Skeletal muscle satellite cell (primary cell): Measurements from ENCODE around the gene ITPR1.

Source experiments
- H3K27me3 ChIP-seq: 2 replicates; pipeline ENCODE4 v1.7.0; 2013; ENCODE audit warnings: low read length; ENCODE audit not compliant: control insufficient read depth, insufficient read depth
- H3K36me3 ChIP-seq: 2 replicates; pipeline ENCODE4 v1.7.0; 2013; ENCODE audit warnings: mild to moderate bottlenecking, control low read depth, low read length; ENCODE audit not compliant: insufficient read depth
- H3K4me1 ChIP-seq: 2 replicates; pipeline ENCODE4 v1.7.0; 2013; ENCODE audit warnings: low read length; ENCODE audit not compliant: control insufficient read depth, insufficient read depth
- H3K4me2 ChIP-seq: 2 replicates; pipeline ENCODE4 v1.7.0; 2013; ENCODE audit warnings: mild to moderate bottlenecking, low read length
- H3K4me3 ChIP-seq: 2 replicates; pipeline ENCODE4 v1.7.0; 2013; ENCODE audit warnings: low read length
- H3K9ac ChIP-seq: 2 replicates; pipeline ENCODE4 v1.7.0; 2013; ENCODE audit warnings: mild to moderate bottlenecking, low read depth, low read length, moderate library complexity
- H3K9me3 ChIP-seq: replicated peaks from 2 replicates; pipeline ENCODE4 v1.7.0; 2013; ENCODE audit warnings: mild to moderate bottlenecking, control low read depth, low read length

ITPR1 gene

DNA sequence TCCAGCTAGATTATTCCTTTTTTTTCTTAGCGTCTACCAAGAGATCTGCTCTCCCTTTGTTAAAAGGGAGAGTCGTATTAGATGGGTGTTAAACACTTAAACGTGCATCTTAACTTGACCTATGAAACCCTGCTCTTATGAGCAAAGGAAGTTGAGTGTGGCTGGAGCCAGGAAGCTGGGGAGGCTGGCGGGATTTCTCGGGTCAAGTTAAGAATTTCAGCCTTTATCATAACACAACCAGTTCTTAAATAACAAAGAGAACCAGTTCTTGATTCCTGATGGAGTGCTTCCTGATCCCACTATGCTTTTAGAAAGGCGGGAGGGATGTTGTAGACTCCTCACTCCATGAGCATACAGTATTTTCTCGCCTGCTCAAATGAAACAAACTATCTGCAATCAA lies 215.1 kb downstream of the ITPR1 start:
- no peak overlapping the region for H3K4me2 ChIP-seq
- H3K4me1 ChIP-seq = no peaks in the 10 kb centered on the region
- H3K36me3 ChIP-seq = no peaks in the 10 kb centered on the region
- H3K9me3 ChIP-seq = no peaks in the 10 kb centered on the region
- no peaks in the 10 kb centered on the region for H3K27me3 ChIP-seq
- H3K9ac ChIP-seq = no peak overlapping the region
- H3K4me3 ChIP-seq = no peak overlapping the region

GRCh38 chr3:4709341-4709740 lies 216.2 kb downstream of the ITPR1 start:
- H3K9ac ChIP-seq = no peak overlapping the region
- H3K27me3 ChIP-seq = no peaks in the 10 kb centered on the region
- H3K4me1 ChIP-seq = no peaks in the 10 kb centered on the region
- no peaks in the 10 kb centered on the region for H3K9me3 ChIP-seq
- H3K4me3 ChIP-seq = no peak overlapping the region
- H3K36me3 ChIP-seq = no peaks in the 10 kb centered on the region
- H3K4me2 ChIP-seq = no peak overlapping the region

DNA sequence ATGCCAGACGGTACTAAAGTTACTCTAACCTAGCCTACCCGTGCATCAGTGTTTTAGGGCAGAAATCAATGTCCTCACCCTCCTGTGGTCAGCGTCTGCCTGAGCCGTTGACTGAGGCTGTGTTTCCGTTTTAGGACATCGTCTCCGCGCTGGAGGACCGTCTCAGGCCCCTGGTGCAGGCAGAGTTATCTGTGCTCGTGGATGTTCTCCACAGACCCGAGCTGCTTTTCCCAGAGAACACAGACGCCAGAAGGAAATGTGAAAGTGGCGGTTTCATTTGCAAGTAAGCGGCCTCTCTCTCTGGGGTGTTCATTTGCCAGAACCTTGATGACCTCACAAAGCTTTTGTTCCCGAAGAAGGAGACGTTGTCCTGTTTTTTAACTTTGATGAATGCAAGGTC lies 217.0 kb downstream of the ITPR1 start:
- Histone ChIP-seq H3K27me3 (no peaks in the 10 kb centered on the region), H3K9ac (no peak overlapping the region), H3K4me2 (no peak overlapping the region), H3K4me3 (no peak overlapping the region), H3K4me1 (no peaks in the 10 kb centered on the region), H3K9me3 (no peaks in the 10 kb centered on the region), H3K36me3 (no peaks in the 10 kb centered on the region)

DNA sequence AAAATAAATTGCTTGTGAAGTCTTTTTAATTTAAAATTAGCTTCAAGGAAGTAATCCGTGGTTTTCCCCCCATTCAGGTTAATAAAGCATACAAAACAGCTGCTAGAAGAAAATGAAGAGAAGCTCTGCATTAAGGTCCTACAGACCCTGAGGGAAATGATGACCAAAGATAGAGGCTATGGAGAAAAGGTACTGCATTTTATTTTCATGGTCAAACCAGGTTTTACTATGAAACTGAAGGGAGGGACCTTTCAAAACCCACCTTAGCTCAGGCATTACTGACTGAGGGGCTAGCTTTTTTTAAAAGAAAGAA lies 218.5 kb downstream of the ITPR1 start:
- no peaks in the 10 kb centered on the region for H3K36me3 ChIP-seq

GRCh38 chr3:4712109-4712508 lies 219.0 kb downstream of the ITPR1 start:
- Histone ChIP-seq H3K4me2 (no peak overlapping the region), H3K9me3 (no peaks in the 10 kb centered on the region), H3K9ac (no peak overlapping the region), H3K36me3 (no peaks in the 10 kb centered on the region), H3K4me1 (peaks cover 9% of the 10 kb centered on the region), H3K4me3 (no peak overlapping the region), H3K27me3 (no peaks in the 10 kb centered on the region)

More for the DNA sequence above, 218.5 kb downstream of the ITPR1 start:
- H3K4me3 ChIP-seq = no peak overlapping the region
- no peaks in the 10 kb centered on the region for H3K27me3 ChIP-seq
- H3K4me1 ChIP-seq = peaks cover 4% of the 10 kb centered on the region
- H3K4me2 ChIP-seq = no peak overlapping the region
- no peak overlapping the region for H3K9ac ChIP-seq
- no peaks in the 10 kb centered on the region for H3K9me3 ChIP-seq

DNA sequence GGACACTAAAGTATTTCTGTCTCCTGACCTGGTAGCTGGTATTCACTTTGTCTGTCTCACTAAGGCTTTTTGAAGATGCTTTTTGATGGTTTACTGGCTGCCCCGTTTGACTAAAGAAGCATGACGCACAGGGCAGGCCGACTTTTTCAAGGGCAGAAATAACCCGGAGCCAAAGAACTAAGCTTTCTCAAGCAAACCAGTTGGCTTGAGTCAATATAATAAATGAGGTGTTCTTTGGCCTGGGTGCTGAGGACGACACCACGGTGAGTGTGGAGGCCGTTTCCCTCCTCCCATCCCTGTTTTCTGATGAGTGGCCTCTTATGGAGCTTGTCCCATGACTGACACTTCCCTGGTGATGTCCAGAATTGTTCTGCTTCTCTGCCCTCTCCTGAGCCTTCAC lies 220.9 kb downstream of the ITPR1 start:
- Histone ChIP-seq H3K4me1 (peaks cover 20% of the 10 kb centered on the region), H3K36me3 (no peaks in the 10 kb centered on the region), H3K4me3 (no peak overlapping the region), H3K27me3 (no peaks in the 10 kb centered on the region), H3K9me3 (no peaks in the 10 kb centered on the region), H3K9ac (no peak overlapping the region), H3K4me2 (no peak overlapping the region)

DNA sequence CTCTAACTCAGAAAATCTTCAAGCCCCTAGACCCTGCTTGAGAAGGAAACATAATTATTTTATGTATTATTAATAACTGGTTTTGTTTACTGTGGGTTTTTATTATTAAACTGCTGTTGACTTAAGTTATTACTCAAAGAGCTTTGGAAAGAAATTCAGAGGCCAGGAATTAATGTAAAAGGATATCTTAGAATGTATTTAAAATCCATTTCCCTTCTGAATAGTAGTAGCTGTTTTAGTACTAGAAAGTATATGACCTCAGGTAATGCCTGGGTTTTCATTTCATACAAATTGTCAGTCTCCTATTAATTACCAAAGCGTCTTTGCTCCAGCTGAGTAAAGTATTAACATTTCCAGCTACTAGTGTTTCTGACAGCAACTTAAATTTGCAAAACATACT lies 223.1 kb downstream of the ITPR1 start:
- H3K4me3 ChIP-seq = no peak overlapping the region
- no peaks in the 10 kb centered on the region for H3K36me3 ChIP-seq
- H3K4me2 ChIP-seq = peak overlapping the region; percentile 34
- H3K9me3 ChIP-seq = no peaks in the 10 kb centered on the region
- peak overlapping the region; percentile 21 for H3K9ac ChIP-seq
- no peaks in the 10 kb centered on the region for H3K27me3 ChIP-seq
- H3K4me1 ChIP-seq = peaks cover 42% of the 10 kb centered on the region

- Histone ChIP-seq H3K4me3 (no peak overlapping the region), H3K36me3 (no peaks in the 10 kb centered on the region), H3K27me3 (no peaks in the 10 kb centered on the region), H3K4me1 (peaks cover 46% of the 10 kb centered on the region), H3K9ac (no peak overlapping the region), H3K4me2 (peak overlapping the region; percentile 34), H3K9me3 (no peaks in the 10 kb centered on the region)
Measured at GRCh38 chr3:4716706-4717362, 223.7 kb downstream of the ITPR1 start.

GRCh38 chr3:4717363-4717740 lies 224.2 kb downstream of the ITPR1 start:
- Histone ChIP-seq H3K4me1 (peaks cover 50% of the 10 kb centered on the region), H3K4me3 (no peak overlapping the region), H3K9me3 (no peaks in the 10 kb centered on the region), H3K9ac (no peak overlapping the region), H3K27me3 (no peaks in the 10 kb centered on the region), H3K4me2 (no peak overlapping the region), H3K36me3 (no peaks in the 10 kb centered on the region)

GRCh38 chr3:4718179-4718736 lies 225.1 kb downstream of the ITPR1 start:
- Histone ChIP-seq H3K27me3 (no peaks in the 10 kb centered on the region), H3K4me2 (peak overlapping the region; percentile 1), H3K36me3 (no peaks in the 10 kb centered on the region), H3K9ac (peak overlapping the region; percentile 8), H3K4me3 (no peak overlapping the region), H3K9me3 (no peaks in the 10 kb centered on the region), H3K4me1 (peaks cover 57% of the 10 kb centered on the region)

GRCh38 chr3:4719046-4719501 lies 225.9 kb downstream of the ITPR1 start:
- no peaks in the 10 kb centered on the region for H3K27me3 ChIP-seq
- H3K4me2 ChIP-seq = no peak overlapping the region
- H3K4me3 ChIP-seq = no peak overlapping the region
- H3K9ac ChIP-seq = peak overlapping the region; percentile 8
- H3K36me3 ChIP-seq = no peaks in the 10 kb centered on the region
- H3K9me3 ChIP-seq = no peaks in the 10 kb centered on the region
- peaks cover 57% of the 10 kb centered on the region for H3K4me1 ChIP-seq
